Psoas muscle (tissue), 8 donors: ENCODE data around the gene ZYX. TPM values are rescaled to one million over a fixed set of nuclear protein-coding genes. Genes with fewer than 3 reads are reported as not detected.
"Not testable (repeated sequence)": the region's sequence is repeated elsewhere in the genome, so short reads cannot be mapped to it uniquely, and the experiment has no call there.

Experiments used
- ATAC-seq, 4 donors: fragments of 200-7000 bp; cut with Tn5 transposase; one replicate each; pipeline ENCODE4 v1.9.1; 2020; ENCODE audit warnings: moderate library complexity in 3 of 4, mild to moderate bottlenecking in 2 of 4
- DNase-seq, 2 donors: peaks; one replicate each; pipeline ENCODE4 v3.0.0-alpha.2; 2020
- H3K27ac ChIP-seq: fragments of 200-600 bp; one replicate; pipeline ENCODE4 v1.8.0; 2022
- H3K27me3 ChIP-seq, 3 donors: fragments of 200-600 bp in 1 of 3; one replicate each; pipeline versions ENCODE4 v1.6.1 to v1.8.0; 2013 to 2022; ENCODE audit warnings: low read length in 2 of 3, mild to moderate bottlenecking in 2 of 3, moderate library complexity in 1 of 3; ENCODE audit not compliant: insufficient read depth in 3 of 3
- H3K36me3 ChIP-seq, 2 donors: fragments of 200-600 bp in 1 of 2; one replicate each; pipeline versions ENCODE4 v1.6.1 to v1.8.0; 2013 to 2022; ENCODE audit warnings: low read depth in 1 of 2, mild to moderate bottlenecking in 1 of 2, moderate library complexity in 1 of 2; ENCODE audit not compliant: insufficient read depth in 1 of 2
- H3K4me1 ChIP-seq: fragments of 200-600 bp; one replicate; pipeline ENCODE4 v1.8.0; 2022
- H3K4me3 ChIP-seq: fragments of 200-600 bp; one replicate; pipeline ENCODE4 v1.8.0; 2022; ENCODE audit warnings: mild to moderate bottlenecking
- H3K9me3 ChIP-seq: fragments of 200-600 bp; one replicate; pipeline ENCODE4 v1.8.0; 2022
- CTCF ChIP-seq: fragments of 200-600 bp; IDR thresholded peaks from one replicate; pipeline ENCODE4 v1.8.0; 2022; ENCODE audit warnings: antibody characterized with exemption
- WGBS, 3 donors: extraction: QIAGEN DNeasy Blood & Tissue Kit; methylation state at CpG; one replicate each; pipeline versions ENCODE4 v1.1.6 to v1.1.7; 2013; 5-methylcytosine and 5-hydroxymethylcytosine counted together
- intact Hi-C, 2 donors: fragments of 100-400 bp; cut with DNase I; formaldehyde crosslinking; loops; one replicate each; pipeline versions ENCODE4 v1.11.0 to v1.14.2; 2022
- polyA plus RNA-seq, 3 donors: library from polyadenylated mRNA; stranded (reverse); fragments of 200-250 nt; gene quantifications; one replicate each; pipeline ENCODE4 v1.2.3, GENCODE V29; 2013
- total RNA-seq, 4 donors: library from RNA; stranded (reverse); fragmentation: NEBNext Ultra II Directional in 2 of 4; extraction: Animal tissue kit (Norgen Biotek cat#: 25700) in 2 of 4; gene quantifications; one replicate each; pipeline versions ENCODE4 v1.2.1 to v1.2.4, GENCODE V29; 2021 to 2023
- donor health status: healthy with polysubstance abuse.
- donor health status: DM: no; HTN: no; CAD: no; lungs with moderate emphysema.
- donor health status: Bipolar disorder and iron deficiency.
- donor health status: healthy.
- donor health status: DM: yes; HTN: yes; CAD: no.
- donor health status: DM: no; HTN: no; CAD: no.
- donor health status: DM: no; HTN: no; CAD: no.
- donor health status: DM: yes; HTN: yes; CAD: no.

Gene ZYX
- total and polyA plus RNA-seq, 7 donors = 34.4 to 215 (median 84.1) TPM

DNA sequence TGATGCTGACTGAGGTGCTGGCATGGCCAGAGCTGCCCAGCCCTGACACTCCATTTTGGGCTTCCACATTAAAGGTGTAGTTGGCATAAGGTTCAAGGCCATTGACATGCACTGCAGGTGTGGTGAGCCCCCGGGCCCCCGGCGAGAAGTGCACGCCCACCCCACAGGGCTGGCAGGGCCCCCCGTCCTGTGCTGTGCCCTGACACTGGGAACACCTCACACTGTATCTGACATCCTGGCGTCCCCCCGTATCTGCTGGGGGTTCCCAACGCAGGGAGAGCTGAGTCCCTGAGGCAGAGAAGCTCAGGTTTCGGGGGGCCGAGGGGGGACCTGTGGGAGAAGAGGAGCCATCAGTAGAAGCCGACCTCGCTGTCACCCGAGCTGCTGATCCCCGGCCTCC lies 17.5 kb downstream of the ZYX start:
- Histone ChIP-seq H3K36me3 (no peaks in the 10 kb centered on the region), H3K4me1 (no peaks in the 10 kb centered on the region), H3K27ac (no peak overlapping the region), H3K4me3 (no peak overlapping the region), H3K27me3 (no peaks in the 10 kb centered on the region), H3K9me3 (no peaks in the 10 kb centered on the region)
- intact Hi-C loops = no loop called here
- no peak for DNase-seq
- 91 to 94% (median 93%) methylated on average over 14 of the region's 14 CpGs for WGBS, 3 donors
- no peak for TF ChIP-seq CTCF
- no peak for ATAC-seq

DNA sequence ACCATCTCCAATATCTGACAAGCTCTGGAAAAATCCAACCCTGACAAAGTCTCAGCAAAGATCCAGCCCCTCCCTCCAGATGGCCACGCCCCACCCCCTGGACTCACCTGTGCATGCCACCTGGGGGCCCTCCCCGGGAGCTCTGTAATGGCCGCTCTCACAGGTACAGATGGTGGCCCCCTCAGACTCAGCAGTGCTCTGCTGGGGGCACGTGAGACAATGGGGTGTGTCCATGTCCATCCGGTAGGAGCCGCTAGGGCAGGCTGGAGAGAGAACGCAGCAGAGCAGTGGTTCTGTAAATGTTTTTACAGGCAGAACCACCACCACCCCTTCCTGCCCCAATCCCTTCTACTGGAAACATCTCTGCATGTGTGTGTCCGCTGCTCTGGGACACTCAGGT lies 18.0 kb downstream of the ZYX start:
- ATAC-seq (no peak), DNase-seq (no peak)
- Histone ChIP-seq H3K27ac (no peak overlapping the region), H3K36me3 (no peaks in the 10 kb centered on the region), H3K4me1 (no peaks in the 10 kb centered on the region), H3K27me3 (no peaks in the 10 kb centered on the region), H3K9me3 (no peaks in the 10 kb centered on the region), H3K4me3 (no peak overlapping the region)
- 89 to 93% (median 91%) methylated on average over 8 of the region's 8 CpGs for WGBS, 3 donors
- intact Hi-C loops = no loop called here
- no peak for TF ChIP-seq CTCF

DNA sequence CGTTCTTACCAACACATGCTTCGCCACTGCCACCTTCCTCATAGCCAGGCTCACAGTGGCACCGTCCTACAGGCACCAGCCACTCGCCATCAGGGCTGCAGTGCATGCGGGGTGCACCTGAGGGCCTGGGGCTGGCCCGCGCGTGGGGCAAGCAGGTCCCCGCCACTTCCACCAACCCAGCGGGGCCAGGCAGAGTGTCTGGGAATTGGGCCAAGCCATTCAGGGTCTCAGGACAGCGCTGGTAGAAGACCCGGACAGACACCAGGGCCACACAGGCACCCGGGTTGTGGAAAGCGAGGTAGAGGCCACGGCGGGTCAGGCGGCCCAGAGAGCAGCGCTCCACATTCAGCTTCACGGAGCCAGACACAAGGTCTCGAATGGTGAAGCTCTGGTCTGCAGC lies 18.5 kb downstream of the ZYX start:
- Histone ChIP-seq H3K27me3 (no peaks in the 10 kb centered on the region), H3K9me3 (no peaks in the 10 kb centered on the region), H3K4me1 (no peaks in the 10 kb centered on the region), H3K27ac (no peak overlapping the region), H3K4me3 (no peak overlapping the region), H3K36me3 (no peaks in the 10 kb centered on the region)
- DNase-seq (no peak), ATAC-seq (no peak)
- intact Hi-C loops = no loop called here
- TF ChIP-seq CTCF = no peak
- 91 to 95% (median 95%) methylated on average over 17 to 20 of the region's 20 CpGs for WGBS, 3 donors

GRCh38 chr7:143401265-143401664 lies 20.1 kb downstream of the ZYX start:
- H3K36me3 ChIP-seq = no peaks in the 10 kb centered on the region
- H3K27ac ChIP-seq = no peak overlapping the region
- 65 to 74% (median 71%) methylated on average over 12 of the region's 12 CpGs for WGBS, 3 donors
- no peaks in the 10 kb centered on the region for H3K27me3 ChIP-seq
- no peak for TF ChIP-seq CTCF
- H3K4me3 ChIP-seq = no peak overlapping the region
- DNase-seq = no peak
- intact Hi-C loops = no loop called here
- no peaks in the 10 kb centered on the region for H3K4me1 ChIP-seq
- H3K9me3 ChIP-seq = no peaks in the 10 kb centered on the region
- ATAC-seq = no peak

DNA sequence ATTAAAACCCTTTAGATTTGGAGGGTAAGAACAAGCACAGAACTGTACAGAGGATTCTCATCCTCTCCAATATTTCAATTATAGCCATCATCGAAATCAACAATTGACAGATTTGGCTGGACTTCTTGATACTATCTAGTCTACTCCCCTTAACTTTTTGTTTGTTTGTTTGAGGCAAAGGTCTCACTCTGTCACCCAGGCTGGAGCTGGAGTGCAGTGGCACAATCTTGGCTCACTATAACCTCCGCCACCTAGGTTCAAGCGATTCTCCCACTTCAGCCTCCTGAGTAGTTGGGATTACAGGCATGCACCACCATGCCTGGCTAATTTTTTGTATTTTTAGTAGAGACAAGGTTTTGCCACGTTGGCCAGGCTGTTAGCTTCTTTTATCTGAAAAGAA lies 21.1 kb downstream of the ZYX start:
- ATAC-seq, DNase-seq, intact Hi-C loops, H3K4me3 ChIP-seq, H3K27me3 ChIP-seq, H3K27ac ChIP-seq, H3K9me3 ChIP-seq, H3K4me1 ChIP-seq, H3K36me3 ChIP-seq: not testable (repeated sequence)
- 82 to 87% (median 86%) methylated on average over 4 of the region's 4 CpGs for WGBS, 3 donors
